GF-D8 (cell line): ENCODE data around the gene SLC6A3.
"Not testable (repeated sequence)": the region's sequence is repeated elsewhere in the genome, so short reads cannot be mapped to it uniquely, and the experiment has no call there.

Experiments
- DNase-seq: peaks from one replicate; lab custom pipeline; 2025; lab: John Stamatoyannopoulos, UW

The SLC6A3 gene

GRCh38 chr5:1367149-1367548, 78.1 kb downstream of the SLC6A3 start:
- no peak for DNase-seq

GRCh38 chr5:1366514-1366913, 78.7 kb downstream of the SLC6A3 start:
- no peak for DNase-seq

- DNase-seq = no peak
Observed at GRCh38 chr5:1364211-1364610, 81.0 kb downstream of the SLC6A3 start.

DNA sequence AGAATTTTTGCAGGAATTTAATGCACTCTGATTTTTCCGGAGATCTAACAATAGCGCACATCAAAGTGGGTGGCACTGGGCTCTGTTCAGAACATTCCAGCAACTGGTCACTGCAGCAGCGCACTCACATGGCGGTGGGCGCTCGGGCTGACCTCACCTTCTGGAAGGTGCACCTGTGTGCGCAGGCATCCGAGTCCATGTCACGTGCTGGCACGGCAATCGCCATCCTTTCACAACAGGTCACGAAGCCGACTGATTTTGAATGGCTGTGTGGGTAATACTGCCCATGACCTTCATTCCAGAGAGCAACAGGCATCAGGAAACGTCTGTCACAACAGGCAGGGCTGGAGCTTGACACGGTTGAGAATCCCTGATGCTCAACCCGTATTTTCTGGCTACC, 81.7 kb downstream of the SLC6A3 start:
- no peak for DNase-seq

DNA sequence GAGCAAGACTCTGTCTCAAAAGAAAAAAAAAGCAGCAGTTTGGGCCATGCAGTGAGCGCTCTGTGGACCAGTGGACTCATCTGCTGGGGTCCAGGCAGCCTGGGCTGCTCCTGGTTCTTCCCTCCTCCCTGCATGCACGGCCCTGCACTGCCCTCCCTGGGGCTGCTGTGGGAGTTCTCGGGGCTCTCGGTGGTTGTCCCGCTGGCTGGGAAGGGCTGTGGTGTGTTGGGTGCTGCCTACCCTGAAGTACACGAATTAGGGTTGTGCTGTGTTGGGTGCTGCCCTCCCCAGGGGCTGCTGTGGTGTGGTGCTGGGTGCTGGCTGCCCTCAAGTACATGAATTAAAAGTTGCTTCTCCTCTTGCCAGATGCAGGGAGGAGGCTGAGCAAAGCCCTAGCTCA, 82.1 kb downstream of the SLC6A3 start:
- DNase-seq = no peak

DNA sequence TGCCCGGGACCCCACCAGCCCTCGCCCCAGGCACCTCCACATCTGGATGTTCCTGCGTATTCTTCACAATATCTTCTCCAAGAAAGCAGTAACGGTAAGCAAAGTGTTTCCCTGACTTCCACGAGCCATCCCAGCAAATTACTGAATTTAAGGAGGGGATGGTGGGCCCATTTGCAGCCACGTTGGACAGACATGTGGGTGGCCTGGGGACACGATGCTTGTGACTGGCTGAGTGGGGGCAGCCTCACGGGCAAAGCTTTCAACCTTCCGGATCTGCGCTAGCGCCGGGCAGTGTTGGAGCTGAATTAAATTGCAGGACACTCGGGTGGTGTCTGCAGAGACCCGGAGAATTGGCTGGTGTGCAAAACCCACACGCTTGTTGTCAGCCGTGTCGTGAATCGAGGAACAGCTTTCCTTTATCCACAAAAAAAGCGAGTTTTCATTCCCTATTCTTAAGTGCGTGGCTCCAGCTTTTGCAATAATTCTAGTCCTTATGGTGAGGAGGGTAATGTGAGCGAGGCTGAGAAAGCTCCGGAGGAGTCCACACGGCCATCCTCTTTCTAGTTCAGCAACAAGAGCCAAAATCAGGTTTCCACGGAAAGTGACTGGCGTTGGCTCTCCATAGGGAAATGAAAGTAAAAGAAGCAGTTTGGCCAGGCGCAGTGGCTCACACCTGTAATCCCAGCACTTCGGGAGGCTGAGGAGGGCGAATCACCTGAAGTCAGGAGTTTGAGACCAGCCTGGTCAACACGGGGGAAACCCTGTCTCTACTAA, 82.8 kb downstream of the SLC6A3 start:
- no peak for DNase-seq

GRCh38 chr5:1360861-1361260, 84.4 kb downstream of the SLC6A3 start:
- no peak for DNase-seq

- DNase-seq = not testable (repeated sequence)
Observed at GRCh38 chr5:1360367-1360766, 84.9 kb downstream of the SLC6A3 start.

DNA sequence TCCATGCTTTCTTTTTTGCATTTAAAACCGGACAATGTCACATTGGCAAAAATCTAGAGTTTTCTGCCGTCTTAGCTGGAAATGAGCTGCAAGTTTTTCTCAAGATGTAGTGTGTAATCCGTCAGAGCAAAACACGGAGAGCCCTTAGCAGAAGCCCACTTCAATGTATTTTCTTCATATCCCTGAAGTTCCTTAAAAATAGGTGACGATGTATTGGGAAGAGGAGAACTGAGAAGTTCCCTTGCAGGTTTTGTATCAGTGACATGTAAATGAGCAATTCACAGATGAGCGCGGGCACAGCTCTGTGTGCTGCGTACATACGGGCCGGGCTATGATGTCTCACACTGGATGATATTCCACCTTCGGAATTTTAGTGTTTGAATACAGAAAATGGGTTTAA, 85.5 kb downstream of the SLC6A3 start:
- DNase-seq = no peak

DNA sequence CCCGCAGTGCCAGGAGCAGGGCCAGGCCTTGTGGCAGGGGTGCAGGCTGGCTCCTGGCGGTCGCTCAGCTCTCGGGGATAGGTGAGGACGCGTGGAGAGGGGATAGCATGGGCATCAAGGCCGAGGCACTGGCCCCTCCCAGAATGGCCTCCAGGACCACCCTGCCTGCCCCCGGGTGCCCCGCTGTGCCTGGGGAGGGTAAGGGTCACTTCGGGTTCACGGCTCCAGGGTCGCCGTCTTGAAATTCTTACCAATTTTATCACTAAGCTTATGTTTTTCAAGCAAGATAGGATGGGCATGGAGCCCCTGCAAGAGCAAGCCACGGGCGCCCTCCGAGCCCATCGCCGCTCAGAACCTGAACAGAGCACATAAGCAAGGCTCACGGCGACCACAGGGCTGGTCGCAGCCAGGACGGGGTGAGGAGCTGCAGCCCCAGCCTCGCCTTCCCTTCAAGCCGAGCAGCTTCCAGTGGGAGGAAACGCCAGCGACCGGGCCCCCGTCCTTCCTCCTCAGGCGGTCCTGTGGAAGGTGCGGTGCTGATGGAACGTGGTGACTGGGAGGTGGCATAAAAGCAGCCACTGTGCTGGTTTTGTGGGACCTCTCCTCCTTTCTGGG, 86.1 kb downstream of the SLC6A3 start:
- DNase-seq = no peak

- DNase-seq = no peak
Observed at GRCh38 chr5:1358726-1359025, 86.6 kb downstream of the SLC6A3 start.

- no peak for DNase-seq
Observed at GRCh38 chr5:1357946-1358725, 87.1 kb downstream of the SLC6A3 start.

DNA sequence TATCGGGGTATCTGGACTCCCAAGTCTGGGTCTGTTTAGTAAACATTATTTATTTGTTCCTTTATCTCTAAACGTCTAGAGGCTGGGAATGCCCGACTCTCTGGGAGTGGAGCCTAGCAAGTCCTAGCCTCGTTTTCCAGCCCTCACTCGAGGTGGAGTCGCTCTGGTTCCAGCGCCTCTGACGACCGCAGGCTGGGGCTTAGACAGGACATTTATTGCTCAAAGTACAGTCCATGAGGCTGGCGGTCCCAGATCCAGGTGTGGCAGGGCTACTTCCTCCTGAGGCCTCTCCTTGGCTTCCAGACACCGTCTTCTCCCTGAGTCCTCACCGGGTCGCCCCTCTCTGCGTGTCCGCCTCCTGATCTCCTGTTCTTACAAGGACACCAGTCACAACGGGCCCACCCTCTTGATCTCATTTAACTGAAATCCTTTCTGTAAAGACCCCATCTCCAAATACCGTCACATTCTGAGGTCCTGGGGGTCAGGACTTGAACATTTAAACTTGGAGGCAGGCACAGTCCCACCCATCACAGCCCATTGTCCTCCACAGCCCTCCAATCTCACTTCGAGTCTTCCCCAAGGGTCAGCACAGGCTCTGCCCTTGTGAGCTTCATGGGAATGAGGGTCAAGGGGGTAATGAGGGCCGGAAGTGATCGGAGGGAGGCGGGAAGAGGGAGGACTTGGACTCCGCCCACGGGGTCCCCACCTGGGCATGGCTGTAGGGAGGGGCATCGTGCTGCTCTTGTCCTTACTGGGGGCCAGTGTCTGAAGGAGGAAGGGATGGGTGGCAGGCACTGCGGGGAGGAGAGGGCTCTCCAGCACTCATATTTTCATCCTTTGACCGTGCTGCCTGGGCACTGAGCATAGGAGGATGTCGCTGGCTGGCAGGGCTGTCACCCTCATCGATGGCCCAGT, 88.1 kb downstream of the SLC6A3 start:
- no peak for DNase-seq

DNA sequence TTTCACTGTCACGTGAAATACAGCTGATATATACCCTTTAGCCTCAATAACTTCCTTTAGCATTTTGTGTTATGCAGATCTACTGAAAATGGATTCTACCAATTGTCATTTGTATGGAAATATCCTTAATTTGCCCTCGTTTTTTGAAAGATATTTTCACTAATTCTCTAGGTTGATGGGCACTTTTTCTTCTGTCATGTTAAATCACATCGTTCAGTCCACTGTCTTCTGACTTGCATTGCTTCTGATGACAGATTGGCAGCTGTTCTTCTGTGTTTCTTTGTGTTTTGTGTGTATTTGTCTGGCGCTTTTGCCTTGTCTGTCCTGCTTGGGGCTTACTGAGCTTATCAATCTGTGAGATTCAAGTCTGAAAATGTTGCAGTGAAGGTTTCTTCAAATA, 90.7 kb downstream of the SLC6A3 start:
- DNase-seq = no peak

- no peak for DNase-seq
Observed at GRCh38 chr5:1352231-1353219, 92.7 kb downstream of the SLC6A3 start.

DNA sequence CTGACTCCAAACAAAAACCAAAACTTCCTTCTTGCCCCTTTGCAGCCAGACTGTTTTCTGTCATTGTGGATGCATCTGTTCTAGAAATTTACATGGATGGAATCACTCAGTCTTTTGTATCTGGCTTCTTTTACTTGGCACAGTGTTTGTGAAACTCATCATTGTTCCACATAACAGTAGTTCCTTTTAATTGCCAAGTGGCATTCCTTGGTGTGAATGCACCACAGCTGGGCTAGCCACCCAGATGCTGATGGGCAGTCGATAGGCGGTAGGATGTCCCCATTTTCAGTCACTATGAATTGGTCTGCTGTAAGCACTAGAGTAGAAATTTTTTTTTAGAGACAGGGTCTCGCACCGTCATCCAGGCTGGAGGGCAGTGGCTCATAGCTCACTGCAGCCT, 94.1 kb downstream of the SLC6A3 start:
- no peak for DNase-seq

- no peak for DNase-seq
Observed at GRCh38 chr5:1349246-1349645, 96.0 kb downstream of the SLC6A3 start.

GRCh38 chr5:1348986-1349245, 96.3 kb downstream of the SLC6A3 start:
- no peak for DNase-seq

DNA sequence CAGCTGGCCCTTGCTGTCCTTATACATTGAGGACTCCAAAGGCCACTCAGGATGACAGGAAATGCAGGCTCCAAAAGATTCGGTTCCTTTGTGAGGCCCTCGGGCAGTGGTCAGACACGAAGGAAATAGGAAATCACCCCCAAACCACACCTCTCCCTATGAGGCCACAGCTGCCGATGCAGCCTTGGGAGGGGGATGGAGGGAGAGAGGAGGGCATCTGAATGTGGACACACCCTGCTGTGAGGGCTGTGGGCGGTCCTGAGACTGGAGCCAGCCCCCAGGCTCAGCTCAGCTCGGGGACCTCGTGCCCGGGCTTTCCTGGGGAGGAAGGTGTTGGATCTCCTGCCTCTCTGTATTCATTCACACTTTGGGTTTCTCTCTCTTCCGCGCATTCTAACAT, 97.7 kb downstream of the SLC6A3 start:
- no peak for DNase-seq

DNA sequence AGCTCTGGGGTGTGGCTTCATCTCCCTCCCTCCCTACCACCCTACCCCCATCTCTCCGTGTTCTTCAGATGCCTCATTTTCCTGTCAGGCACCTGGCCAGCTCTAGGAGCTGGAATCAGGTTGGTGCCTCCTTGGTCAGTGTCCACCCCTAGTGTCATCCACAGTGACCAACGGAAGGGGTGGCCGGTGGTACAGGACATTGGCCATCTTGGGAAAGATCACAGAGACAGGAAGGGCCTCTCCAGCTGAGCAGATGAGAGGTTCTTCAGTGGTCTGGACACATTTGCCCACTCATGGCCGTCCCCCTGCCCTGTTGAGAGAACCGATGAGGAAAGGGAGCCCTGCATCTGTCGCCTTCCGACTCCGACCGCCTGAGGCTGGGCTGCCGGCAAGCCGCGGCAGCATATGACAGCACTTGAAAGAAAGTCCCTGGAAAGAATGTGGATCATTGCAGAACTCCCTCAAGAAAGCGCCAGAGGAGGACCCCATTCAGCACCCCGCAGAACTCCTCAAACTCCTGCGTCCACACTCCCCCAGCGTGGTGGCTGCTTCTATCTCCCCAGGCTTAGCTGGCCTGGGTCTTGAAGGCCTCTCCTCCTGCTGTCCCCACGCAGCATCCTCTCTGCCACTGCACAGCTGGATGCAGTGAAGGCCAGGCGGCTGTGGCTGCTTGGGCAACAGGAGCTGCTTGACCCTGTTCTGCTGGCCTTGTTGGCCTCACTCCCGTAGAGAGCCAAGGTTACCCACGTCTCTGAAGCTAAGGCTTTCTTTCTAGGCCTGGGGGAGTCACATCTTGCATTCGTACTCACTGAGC, 98.4 kb downstream of the SLC6A3 start:
- no peak for DNase-seq
